ENCODE results near the gene CEP44.

DNA sequence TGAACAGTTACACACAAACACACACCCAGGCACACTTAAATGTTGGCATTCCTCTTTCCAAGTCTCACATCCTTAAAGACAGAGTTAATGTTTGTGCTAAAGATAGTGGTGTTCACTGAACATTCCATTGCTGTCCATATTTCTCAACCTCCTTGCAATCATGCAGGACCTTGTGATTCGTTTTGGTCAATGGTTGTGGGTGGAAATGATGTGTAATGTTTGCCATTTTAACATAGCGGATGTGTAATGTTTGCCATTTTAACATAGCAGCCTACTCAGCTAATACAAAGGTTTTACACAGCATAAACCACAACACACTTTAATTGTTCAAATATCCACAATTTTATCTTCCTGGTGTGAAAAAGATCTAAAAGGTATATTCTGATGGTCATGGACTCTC, 93.9 kb downstream of the CEP44 start:
- TF ChIP-seq, protein P1, sequence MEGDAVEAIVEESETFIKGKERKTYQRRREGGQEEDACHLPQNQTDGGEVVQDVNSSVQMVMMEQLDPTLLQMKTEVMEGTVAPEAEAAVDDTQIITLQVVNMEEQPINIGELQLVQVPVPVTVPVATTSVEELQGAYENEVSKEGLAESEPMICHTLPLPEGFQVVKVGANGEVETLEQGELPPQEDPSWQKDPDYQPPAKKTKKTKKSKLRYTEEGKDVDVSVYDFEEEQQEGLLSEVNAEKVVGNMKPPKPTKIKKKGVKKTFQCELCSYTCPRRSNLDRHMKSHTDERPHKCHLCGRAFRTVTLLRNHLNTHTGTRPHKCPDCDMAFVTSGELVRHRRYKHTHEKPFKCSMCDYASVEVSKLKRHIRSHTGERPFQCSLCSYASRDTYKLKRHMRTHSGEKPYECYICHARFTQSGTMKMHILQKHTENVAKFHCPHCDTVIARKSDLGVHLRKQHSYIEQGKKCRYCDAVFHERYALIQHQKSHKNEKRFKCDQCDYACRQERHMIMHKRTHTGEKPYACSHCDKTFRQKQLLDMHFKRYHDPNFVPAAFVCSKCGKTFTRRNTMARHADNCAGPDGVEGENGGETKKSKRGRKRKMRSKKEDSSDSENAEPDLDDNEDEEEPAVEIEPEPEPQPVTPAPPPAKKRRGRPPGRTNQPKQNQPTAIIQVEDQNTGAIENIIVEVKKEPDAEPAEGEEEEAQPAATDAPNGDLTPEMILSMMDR (IDR thresholded peaks at IDR 0.05) = no peak
- no peak for TF ChIP-seq POLR2A (IDR thresholded peaks at IDR 0.05)

Data from adrenal gland (tissue), 5 donors.